COR-L47 (cell line): ENCODE measurements around the gene S100A7A.

Experiments used
- DNase-seq: peaks from one replicate; lab custom pipeline; 2025; lab: John Stamatoyannopoulos, UW

S100A7A gene

DNA sequence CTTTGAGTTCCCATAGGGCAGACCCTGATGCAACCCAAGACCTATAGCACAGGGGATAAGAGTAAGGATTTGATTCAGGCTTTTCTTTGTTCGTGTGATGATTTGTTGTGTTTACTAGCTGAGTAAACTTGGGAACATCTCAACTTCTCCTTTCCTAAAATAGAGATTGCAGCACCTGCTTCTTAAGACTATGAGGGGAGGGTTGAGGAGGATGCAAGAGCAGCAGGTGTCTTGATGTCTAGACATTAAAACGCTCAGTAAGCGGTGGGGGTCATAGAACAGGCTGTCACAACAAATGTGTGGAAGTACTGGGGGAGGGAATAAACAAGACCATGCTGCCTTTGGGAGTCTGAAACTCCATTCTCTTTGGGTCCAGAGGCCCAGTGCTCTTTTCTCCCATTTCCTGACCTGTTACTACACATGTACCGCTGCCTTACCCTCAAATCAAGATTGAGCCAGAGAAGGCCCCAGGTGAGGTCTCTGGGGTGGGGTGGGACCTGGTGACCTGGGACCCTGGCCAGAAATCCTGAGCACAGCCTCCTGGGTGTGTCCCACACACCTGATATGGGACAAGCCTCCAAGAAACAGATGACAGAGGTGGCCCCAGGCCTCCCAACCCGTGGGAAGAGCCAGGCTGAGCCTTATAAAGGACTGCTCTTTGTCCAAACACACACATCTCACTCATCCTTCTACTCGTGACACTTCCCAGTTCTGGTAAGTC lies at the start of gene S100A7A:
Gene S100A7A (plus strand): TSS at position 671 of the 721 bp plus-strand sequence. CDS start 1,563 bp downstream, outside the sequence.
- no peak for DNase-seq

DNA sequence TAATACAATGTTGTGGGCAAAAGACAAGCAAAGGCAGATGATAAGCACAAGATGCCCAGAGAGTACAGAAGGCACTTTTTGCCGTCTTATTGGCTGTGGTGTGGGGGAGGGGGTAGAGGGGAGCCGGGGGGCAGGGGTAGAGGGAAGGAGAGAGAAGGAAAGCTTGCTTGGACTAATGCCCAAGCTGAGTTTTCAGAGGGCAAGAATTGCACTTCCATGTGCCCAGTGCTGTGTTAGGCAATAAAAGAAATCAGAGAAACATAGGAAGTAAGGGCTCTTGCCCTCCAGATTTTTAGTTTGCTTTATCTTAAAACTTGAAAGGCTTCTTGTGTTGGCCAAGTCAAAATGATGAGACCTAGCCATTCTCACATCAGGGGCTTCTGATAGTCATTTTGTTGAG lies 49.2 kb upstream of the S100A7A start:
- DNase-seq: no peak

DNA sequence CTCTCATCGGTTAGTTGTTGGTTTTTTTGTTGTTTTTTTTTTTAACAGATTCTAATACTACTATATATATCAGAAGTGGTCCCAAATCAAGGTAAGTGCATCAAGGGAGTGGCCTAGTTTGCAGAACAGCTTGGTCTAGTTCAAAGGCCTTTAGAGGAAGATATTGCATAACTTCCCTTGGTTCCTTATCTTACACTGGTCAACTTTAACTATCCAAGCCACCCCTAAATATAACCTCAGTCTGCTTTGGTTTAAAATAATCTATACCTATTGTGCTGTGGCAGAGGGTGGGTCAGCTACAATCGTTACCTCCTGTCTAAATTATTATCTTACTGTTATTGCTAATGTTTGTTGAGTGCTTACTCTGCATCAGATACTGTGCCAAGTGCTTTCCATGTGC lies 47.8 kb upstream of the S100A7A start:
- no peak for DNase-seq

DNA sequence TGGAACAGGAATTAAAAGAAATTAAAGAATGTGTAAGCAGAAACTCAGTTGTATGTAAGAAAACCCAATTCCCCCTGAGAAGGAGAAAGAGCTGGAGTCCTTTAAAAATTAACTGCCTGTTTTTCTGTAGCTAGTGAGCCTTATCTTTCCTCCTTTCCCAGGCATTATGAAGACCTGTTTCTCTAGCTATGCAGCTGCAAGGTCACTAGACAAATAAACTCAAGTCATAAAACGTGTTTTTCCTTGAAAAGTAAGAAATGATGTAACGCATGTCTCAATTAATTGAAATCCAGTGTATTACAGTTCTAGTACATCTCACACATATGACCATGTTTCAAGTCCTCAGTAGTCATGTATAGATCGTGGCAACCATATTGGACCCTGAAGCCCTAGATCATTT lies 46.2 kb upstream of the S100A7A start:
- DNase-seq: no peak

DNA sequence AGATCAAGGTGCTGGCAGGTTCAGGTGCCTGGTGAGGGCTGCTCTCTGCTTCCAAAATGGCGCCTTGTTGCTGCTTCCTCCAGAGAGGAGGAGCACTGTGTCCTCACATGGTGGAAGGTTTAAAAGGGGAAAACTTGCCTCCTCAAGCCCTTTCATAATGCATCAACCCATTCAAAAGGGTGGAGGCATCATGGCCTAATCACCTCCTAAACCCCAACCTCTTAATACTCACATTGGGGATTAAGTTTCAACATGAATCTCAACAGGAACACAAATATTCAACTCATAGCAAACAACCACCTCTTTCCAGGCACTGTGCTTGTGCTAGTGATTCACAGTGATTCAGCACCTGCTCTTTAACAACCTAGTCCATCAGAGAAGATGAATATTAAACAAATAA lies 45.1 kb upstream of the S100A7A start:
- DNase-seq: no peak

DNA sequence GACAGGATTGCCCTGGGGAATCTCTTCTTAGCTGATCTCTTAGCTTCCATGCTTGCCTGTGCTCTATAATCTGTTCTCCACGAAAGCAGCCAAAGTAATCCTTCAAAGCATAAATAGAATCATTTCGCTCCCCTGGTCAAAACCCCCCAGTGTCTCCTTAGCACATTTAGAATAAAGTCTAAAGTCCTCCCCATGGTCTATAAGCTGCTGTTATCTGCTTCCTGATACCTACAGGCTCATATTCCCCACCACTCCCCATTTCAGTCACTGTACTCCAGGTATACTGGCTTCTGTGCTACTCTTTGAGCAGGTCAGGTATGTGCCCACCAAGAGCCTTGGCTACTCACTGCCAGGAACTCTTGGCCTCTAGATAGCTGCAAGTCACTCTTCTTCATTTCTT lies 43.7 kb upstream of the S100A7A start:
- no peak for DNase-seq

DNA sequence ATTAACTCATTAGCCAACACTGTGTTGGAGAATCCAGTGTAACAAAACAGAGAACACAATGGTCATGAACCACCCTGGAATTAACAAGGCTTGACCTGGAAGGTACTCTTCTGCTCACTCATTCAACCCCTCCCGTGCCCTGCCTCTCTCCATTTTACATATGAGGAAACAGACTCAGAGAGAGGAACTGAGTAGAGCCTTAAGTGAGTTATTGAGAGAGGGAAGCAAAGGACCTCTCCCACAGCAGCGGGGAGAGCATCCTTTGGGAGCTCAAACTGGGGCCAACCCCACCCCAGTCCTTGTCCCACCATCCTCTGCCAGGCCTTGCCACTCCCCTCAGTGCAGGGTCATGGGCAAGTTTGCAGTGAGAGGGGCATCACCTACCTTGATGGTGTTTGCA lies 42.2 kb upstream of the S100A7A start:
- DNase-seq: no peak

DNA sequence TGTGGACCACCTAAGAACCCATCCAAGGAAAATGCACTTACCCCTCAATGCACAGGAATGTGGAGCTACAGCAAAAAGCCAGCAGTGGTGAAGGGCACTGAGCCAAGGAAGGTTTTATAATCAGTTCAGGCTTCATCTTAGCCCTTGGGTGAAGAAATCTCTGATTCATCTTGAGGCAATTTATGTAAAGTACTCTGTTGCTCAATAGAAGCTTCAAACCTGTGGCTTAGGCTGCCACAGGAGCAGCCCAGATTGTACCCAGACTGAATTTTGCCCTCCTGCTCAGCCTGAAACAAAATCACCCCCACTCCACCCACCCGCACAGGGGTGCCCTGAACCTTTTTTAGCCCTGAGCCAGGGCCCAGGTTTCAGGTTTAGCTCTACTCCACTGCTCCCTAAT lies 40.8 kb upstream of the S100A7A start, which contains the start of gene S100A12:
Gene S100A12 (minus strand): TSS at position 111 of the 400 bp plus-strand sequence. CDS start 1,029 bp downstream, outside the sequence.
- no peak for DNase-seq

DNA sequence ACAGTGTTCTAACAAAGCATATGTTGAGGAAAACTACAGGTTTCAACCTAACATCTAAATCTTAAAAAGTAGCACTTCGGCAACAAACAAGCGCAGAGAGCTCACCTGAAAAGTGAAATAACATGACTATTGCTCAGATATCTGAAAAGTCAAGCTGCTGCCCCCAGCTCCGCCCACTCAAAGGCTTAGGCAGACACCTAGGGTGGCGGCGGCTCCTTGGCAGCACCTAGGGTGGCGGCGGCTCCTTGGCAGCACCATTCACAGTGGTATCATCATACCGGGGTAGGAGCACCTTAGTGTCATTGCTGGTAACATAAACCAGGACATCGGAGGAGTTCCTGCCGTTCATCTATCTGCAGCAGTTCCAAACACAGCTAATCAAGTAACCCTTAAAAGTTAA lies 36.7 kb upstream of the S100A7A start:
- no peak for DNase-seq

DNA sequence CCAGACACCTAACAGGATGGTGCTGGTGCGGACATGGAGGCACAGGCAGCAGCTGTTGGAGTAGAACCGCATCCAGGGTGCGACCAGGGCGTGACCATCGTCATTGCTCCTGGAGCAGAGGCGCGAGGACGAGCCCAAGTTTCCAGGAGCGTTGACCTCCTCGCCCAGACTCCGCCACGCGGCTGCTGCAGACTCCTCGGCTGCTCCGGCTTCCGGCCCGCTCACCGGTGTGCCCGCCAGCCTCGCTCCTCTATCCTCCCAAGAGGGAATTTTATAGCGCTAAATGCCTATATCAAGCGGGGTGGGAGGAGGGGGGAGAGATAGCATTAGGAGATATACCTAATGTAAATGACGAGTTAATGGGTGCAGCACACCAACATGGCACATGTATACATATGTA lies 35.6 kb upstream of the S100A7A start:
- no peak for DNase-seq

DNA sequence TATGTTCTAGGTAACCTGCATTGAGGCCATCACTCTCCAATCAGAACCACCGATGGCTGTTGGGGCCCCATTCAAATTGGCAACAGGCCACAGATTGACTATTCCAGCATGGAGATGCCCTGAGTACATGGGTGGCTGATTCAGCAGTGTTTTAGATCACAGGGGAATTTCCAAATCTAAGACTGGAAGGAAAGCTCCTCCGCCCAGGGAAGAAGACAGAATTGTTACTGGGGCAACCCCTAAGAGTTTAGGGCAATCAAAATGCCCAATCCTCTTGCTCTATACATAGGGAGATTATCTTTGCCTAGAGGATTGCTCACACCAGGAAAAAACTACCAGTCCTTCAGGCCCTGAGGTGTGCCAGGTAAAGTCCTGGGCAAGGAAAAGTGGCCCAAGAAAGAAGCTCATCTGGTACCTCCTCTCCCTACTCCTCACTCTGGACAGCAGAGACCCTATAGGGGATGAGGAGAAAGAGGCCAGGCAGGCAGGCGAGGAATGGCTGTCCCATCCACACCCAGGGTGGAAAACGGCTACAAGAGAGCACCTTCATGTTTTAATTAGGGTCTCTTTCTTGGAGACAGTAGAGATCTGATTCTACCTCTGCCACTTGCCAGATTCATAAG lies 31.3 kb upstream of the S100A7A start:
- DNase-seq: no peak

DNA sequence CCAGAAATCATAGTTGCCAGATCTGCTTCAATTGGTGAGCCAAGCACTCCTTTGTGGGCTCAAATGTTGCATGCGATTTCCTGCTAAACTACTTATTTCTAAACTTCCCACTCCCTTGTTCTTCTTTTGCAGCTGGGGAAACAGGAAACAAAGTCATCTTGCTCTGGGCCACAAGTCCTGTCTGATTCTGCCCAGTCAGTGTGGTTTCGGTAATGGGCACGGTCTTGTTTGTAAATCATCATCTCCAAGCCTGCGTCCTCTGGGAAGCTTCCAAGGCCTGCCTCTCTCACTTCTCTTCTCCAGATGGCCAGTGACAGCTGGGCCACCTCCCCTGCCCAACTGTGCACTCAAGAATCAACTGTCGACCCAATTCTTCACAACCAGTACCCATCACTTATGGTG lies 29.8 kb upstream of the S100A7A start:
- DNase-seq: no peak

DNA sequence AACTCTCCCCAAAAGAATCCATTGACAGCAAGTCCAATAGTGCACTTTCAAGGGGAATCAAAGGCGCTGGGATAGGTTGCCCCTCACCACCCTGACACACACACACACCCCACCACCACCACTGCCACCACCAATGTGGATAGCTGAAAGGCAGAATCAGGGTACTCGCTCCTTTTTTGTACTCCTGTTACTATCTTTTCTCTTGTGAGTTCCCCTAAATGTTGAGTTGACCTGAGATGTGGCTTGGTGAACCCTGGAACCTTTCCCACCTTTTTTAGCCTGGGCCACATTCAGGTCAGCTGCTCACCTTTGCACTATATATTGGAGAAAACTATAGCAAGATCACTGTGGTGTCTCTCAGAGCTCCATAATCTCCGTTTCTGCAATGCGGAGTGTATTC lies 29.3 kb upstream of the S100A7A start:
- no peak for DNase-seq

DNA sequence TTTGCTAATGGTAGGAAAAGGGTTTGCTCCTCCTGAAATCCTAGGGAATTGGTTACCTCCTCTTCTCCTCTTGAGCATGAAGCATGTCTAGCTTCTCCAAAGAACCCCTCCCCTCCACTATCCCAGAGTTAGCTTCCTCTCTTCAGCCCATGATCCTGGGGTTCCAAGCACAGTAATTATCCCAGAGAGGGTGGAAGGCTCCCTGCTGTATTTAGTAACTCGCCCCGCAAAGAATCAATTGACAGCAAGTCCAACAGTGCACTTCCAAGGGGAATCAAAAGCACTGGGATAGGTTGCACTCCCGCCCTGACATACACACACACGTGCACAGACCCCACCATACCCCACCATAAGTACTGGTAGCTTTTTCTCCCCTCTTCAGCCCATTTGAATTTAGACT lies 28.5 kb upstream of the S100A7A start:
- DNase-seq: no peak

DNA sequence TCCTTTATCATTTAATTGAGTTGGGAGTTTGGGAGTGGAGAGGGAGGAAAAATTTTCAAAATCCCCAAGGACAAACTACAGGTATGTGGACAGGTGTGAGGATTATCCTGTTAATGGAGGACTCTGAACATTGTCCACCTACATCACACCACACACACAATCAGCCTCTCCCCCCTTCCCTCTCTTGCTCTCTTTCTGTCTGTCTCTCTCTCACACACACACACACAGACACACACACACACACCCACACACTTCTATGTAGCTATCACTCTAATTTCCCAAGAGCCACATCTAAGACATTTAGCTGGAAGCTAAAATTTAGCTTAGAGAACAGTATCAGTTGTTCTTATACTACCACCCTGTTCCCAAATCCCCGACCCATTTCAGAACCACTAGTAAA lies 26.9 kb upstream of the S100A7A start:
- DNase-seq: no peak

DNA sequence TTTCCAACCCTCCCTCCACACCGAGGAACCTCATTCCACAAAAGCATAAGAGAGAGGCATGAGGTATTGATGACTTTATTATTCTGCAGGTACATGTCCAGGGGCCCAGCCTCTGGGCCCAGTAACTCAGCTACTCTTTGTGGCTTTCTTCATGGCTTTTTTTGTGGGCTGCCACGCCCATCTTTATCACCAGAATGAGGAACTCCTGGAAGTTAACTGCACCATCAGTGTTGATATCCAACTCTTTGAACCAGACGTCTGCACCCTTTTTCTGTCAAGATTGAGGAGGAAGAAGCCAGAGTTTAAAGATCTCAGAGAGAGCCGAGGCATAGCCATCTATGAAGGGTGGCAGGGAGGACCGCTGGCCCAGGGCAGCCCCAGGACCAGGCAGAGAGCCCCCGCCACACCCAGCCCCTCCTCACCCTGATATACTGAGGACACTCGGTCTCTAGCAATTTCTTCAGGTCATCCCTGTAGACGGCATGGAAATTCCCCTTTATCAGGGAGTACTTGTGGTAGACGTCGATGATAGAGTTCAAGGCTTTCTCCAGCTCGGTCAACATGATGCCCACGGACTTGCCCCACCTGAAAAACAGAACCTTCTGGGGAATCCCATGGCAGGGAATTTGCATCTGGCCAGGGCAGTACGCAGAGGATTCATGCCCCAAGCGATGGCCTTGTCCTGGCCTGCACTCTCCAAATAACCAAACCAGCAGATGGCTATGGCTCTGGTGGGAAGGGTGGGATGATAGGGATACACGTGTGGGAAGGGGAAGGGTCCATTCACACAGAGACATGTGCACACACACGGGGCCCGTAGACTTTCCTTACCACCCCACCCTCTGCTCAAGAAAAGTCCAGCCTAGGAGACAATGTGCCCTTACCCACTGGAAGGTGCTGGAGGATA lies 26.1 kb upstream of the S100A7A start:
- DNase-seq: no peak

DNA sequence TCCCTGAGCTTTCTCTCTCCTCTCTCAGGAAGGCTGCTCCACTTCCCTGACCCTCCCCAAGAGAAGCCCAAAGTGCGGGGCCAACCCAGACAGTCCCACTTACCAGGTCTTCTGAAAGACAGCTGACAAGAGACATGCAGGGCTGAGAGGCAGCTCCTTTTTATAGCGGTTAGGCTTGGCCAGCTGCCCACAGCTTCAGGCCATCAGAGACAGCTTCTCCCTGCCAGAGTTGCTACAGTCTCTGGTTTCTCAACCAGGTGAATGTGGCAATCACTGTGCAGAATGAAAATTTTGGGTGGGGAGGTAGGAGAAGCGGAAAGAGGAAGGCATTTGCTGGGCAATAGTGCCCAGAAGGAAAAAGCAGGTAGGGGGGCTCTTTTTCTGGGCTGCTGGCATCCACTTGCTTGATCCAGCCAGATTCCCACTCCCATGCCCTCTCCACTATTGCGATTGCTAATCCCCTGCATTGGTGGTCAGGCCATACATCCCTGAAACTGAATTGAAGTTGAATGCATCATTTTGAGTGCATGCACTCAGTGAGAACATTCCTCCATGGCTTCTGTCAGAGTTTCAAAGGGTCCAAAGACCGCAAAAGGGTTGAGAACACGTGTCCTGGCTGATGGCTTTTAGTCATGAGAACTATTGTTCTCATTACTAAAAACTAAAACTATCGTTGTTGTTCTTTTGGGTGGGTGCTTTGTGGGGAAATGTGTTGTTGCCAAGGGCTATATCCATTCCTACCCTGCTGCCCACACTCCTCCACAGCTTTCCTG lies 25.2 kb upstream of the S100A7A start, which contains the start of gene S100A8:
Gene S100A8 (minus strand): TSS at position 136 of the 773 bp plus-strand sequence. CDS start 538 bp downstream, outside the sequence.
- no peak for DNase-seq

DNA sequence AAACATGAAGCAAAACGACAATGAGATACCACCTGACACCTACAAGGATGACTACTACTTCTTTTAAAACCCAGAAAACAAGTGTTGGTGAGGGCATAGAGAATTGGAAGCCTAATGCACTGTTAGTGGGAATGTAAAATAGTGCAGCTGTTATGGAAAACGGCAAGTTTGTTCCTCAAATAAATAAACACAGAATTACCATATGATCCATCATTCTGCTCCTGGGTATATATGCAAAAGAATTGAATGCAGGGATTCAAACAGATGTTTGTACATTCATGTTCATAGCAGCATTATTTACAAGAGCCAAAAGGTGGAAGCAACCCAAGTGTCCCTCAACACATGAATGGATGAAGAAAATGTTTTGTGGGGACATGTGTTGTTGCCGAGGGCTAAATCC lies 24.1 kb upstream of the S100A7A start:
- no peak for DNase-seq

DNA sequence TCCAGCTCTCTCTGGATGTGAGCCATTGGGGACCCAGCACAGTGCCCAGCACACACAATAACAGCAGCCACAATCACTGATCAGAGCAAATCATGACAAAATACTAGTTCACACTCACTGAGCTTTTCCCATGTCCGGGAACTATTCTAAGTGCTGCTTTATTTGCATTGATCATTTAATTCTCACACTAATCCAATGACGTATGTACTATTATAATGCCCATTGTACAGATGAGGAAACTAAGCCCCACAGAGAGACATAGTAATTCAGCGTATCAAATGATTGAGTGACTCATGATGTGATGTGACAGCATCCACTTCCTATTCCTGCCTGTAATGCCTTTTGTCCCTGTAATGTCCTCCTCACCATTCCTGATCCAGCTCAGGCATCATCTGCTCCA lies 23.5 kb upstream of the S100A7A start:
- DNase-seq: no peak

DNA sequence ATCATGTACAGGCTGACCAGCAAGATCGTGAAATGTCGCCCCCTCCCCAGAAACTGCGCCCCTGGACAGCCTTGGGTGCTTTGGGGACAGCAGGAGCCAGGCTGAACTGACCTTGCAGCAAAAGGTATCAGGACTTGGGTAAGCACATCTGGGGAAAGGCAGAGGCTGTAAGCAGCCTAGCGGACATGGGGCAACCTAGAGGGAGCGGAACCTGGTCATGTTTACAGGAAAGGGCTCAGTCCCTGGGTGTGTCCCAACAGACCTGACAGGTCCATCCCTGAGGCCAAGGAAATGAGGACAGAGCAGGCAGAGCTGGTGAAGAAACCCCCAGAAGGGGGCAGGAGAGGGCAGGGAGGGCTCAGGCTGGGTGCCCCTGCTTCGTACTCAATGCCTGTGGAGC lies 22.4 kb upstream of the S100A7A start:
- DNase-seq: no peak

DNA sequence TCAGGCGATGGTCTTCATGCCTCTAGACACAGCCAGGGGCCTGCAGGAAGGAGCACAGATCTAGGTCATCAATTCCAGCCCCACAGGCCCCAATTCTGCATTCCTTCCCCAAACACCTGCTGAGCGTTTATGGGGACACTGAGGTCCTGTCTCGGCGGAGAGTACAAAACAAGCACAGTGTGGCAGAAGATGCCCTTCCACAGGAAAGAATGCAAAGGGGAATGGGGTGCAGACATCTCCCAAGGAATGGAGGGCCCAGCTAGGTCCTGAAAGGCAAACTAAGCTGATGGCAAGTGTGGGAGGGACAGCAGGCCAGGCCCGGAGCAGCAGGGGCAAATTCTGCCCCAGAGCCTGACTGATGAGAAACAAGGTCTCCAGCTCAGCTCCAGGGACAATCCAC lies 21.9 kb upstream of the S100A7A start:
- DNase-seq: no peak

DNA sequence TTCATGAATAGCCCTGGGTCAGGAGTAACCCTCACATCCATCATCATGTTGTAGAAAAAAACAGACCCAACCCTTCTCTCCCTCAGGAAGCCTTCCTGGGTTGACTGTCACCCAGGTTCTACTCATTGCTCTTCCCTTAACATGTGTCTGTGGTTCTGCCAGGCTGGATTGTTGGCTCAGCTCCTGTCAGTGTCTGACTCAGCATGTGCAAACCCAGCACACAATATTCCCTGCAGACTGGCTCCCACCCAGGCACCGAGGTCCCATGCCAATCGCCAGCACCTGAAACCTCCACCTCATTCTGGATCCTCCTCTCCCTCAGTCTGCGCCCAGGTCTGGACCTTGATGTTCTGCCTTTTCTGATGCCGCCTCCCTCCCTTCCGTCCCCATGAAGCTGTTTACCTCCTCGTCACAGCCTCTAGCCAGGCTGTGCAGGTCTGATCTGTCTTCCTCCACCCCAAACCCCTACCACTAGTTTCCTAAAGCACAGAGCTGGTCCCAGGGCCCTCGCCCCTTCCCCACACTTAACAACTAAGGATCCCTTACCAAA lies 21.1 kb upstream of the S100A7A start:
- no peak for DNase-seq
